Gastrocnemius medialis (tissue), 4 donors: Measurements from ENCODE around the gene ADCY2. TPM values are rescaled to one million over a fixed set of nuclear protein-coding genes. Genes with fewer than 3 reads are reported as not detected.

Experiments used
- ATAC-seq, 2 donors: fragments of 150-250 bp; one replicate each; pipeline ENCODE4 v1.9.1; 2016
- DNase-seq, 2 donors: peaks; one replicate each; pipeline ENCODE4 v3.0.0-alpha.2; 2019
- H3K27ac ChIP-seq, 4 donors: fragments of 200-600 bp; sonication (generic); 1 replicate in 1 of 4; 2 replicates in 3 of 4; pipeline ENCODE4 v1.5.1; 2016 to 2018; ENCODE audit warnings: mild to moderate bottlenecking in 2 of 4, moderate library complexity in 1 of 4
- H3K27me3 ChIP-seq, 3 donors: fragments of 200-600 bp; sonication (generic) in 2 of 3; 1 replicate in 1 of 3; 2 replicates in 2 of 3; pipeline versions ENCODE4 v1.5.1 to v1.6.0; 2016 to 2019; ENCODE audit warnings: mild to moderate bottlenecking in 1 of 3, moderate library complexity in 1 of 3
- H3K36me3 ChIP-seq, 2 donors: fragments of 200-600 bp; sonication (generic) in 1 of 2; one replicate each; pipeline ENCODE4 v1.5.1; 2017 to 2018
- H3K4me1 ChIP-seq, 2 donors: fragments of 200-600 bp; sonication (generic) in 1 of 2; one replicate each; pipeline ENCODE4 v1.5.1; 2016 to 2017; ENCODE audit warnings: mild to moderate bottlenecking in 2 of 2
- H3K4me3 ChIP-seq, 4 donors: fragments of 200-600 bp; sonication (generic) in 3 of 4; 1 replicate in 1 of 4; 2 replicates in 3 of 4; pipeline ENCODE4 v1.5.1; 2016 to 2019; ENCODE audit warnings: mild to moderate bottlenecking in 2 of 4
- H3K9me3 ChIP-seq, 3 donors: fragments of 200-600 bp; sonication (generic) in 2 of 3; 1 replicate in 1 of 3; 2 replicates in 2 of 3; pipeline ENCODE4 v1.5.1; 2016 to 2019
- CTCF ChIP-seq, 5 experiments: fragments of 450-650 bp in 3 of 5; fragments of 200-600 bp in 2 of 5; sonication (generic) in 2 of 5; IDR thresholded peaks in 4 of 5; conservative IDR thresholded peaks in 1 of 5; 1 replicate in 4 of 5; 2 replicates in 1 of 5; pipeline ENCODE4 v1.5.1; 2016 to 2019; ENCODE audit warnings: antibody characterized with exemption in 5 of 5, mild to moderate bottlenecking in 3 of 5, moderate library complexity in 3 of 5
- POLR2A ChIP-seq, 2 donors: fragments of 450-650 bp; IDR thresholded peaks; one replicate each; pipeline ENCODE4 v1.6.1; 2017; ENCODE audit warnings: antibody characterized with exemption in 2 of 2, mild to moderate bottlenecking in 2 of 2, moderate library complexity in 2 of 2
- in situ Hi-C, 4 donors: fragments of 200-750 bp; cut with MboI; loops; one replicate each; pipeline versions ENCODE4 v1.15.0 to v1.8.0; 2017; ENCODE audit warnings: low sequenced_read_pairs in 4 of 4
- intact Hi-C: fragments of 100-400 bp; cut with DNase I; formaldehyde crosslinking; loops from one replicate; pipeline ENCODE4 v1.15.1; 2023; ENCODE audit warnings: low total_unique reads
- total RNA-seq, 4 donors: library from RNA; depleted of rRNA; stranded (reverse); fragments of >200 nt; gene quantifications; one replicate each; pipeline versions ENCODE4 v1.1.0 to v1.2.3, GENCODE V29; 2016

Gene ADCY2
- total RNA-seq, 4 donors from 2014 or later = 24.3 to 50.1 (median 36.5) TPM

- H3K4me3 ChIP-seq = no peak overlapping the region
- H3K4me1 ChIP-seq = peaks cover 4 to 37% of the 10 kb centered on the region in 2 donors
- peaks cover 0 to 16% of the 10 kb centered on the region in 2 donors for H3K36me3 ChIP-seq
- DNase-seq (peak in 1 of 2 donors; percentile 45), ATAC-seq (peak; percentile 64 to 82)
- intact Hi-C loops (loop anchor here (1.0 to 10.0 kb wide), 4 partner anchors 55 to 695 kb away; no protein-coding TSS in a partner anchor), in situ Hi-C loops (loop anchor here in 2 of 4 donors (10.0 to 25.0 kb wide), 2 partner anchors 125 to 132 kb away; partner anchors contain the start of gene ADCY2 (in 2 of the 2))
- no peaks in the 10 kb centered on the region for H3K27me3 ChIP-seq
- TF ChIP-seq POLR2A (IDR thresholded peaks at IDR 0.05) (no peak), CTCF (IDR thresholded peaks at IDR 0.05 in 4 of 5, conservative IDR thresholded peaks at IDR 0.05 in 1 of 5) (no peak)
- H3K9me3 ChIP-seq = no peaks in the 10 kb centered on the region
- peak overlapping the region; percentile 27 to 59 (median 44) for H3K27ac ChIP-seq
Measured at GRCh38 chr5:7519564-7519963, 123.6 kb downstream of the ADCY2 start.

- Histone ChIP-seq H3K4me3 (no peak overlapping the region), H3K27me3 (no peaks in the 10 kb centered on the region), H3K36me3 (no peaks in the 10 kb centered on the region), H3K27ac (no peak overlapping the region), H3K9me3 (no peaks in the 10 kb centered on the region), H3K4me1 (peaks cover 0 to 11% of the 10 kb centered on the region in 2 donors)
- in situ Hi-C loops (no loop called here), intact Hi-C loops (no loop called here)
- ATAC-seq (no peak), DNase-seq (no peak)
- TF ChIP-seq CTCF (IDR thresholded peaks at IDR 0.05 in 4 of 5, conservative IDR thresholded peaks at IDR 0.05 in 1 of 5) (no peak), POLR2A (IDR thresholded peaks at IDR 0.05) (no peak)
Measured at GRCh38 chr5:7529880-7530279, 133.9 kb downstream of the ADCY2 start.

- ATAC-seq (no peak), DNase-seq (no peak)
- intact Hi-C loops = no loop called here
- TF ChIP-seq CTCF (IDR thresholded peaks at IDR 0.05 in 4 of 5, conservative IDR thresholded peaks at IDR 0.05 in 1 of 5) = no peak
- no peak for TF ChIP-seq POLR2A (IDR thresholded peaks at IDR 0.05)
- Histone ChIP-seq H3K27me3 (no peaks in the 10 kb centered on the region), H3K4me1 (no peaks in the 10 kb centered on the region), H3K36me3 (no peaks in the 10 kb centered on the region), H3K9me3 (no peaks in the 10 kb centered on the region), H3K27ac (no peak overlapping the region), H3K4me3 (no peak overlapping the region)
- in situ Hi-C loops = no loop called here
Measured at GRCh38 chr5:7533941-7534340, 138.0 kb downstream of the ADCY2 start.

GRCh38 chr5:7534505-7534904, 138.6 kb downstream of the ADCY2 start:
- H3K27ac ChIP-seq = no peak overlapping the region
- DNase-seq (no peak), ATAC-seq (no peak)
- intact Hi-C loops = no loop called here
- TF ChIP-seq POLR2A (IDR thresholded peaks at IDR 0.05) (no peak), CTCF (IDR thresholded peaks at IDR 0.05 in 4 of 5, conservative IDR thresholded peaks at IDR 0.05 in 1 of 5) (no peak)
- H3K9me3 ChIP-seq = no peaks in the 10 kb centered on the region
- in situ Hi-C loops = no loop called here
- no peaks in the 10 kb centered on the region for H3K27me3 ChIP-seq
- H3K36me3 ChIP-seq = no peaks in the 10 kb centered on the region
- H3K4me3 ChIP-seq = no peak overlapping the region
- H3K4me1 ChIP-seq = no peaks in the 10 kb centered on the region

GRCh38 chr5:7537573-7537972, 141.6 kb downstream of the ADCY2 start:
- Histone ChIP-seq H3K9me3 (no peaks in the 10 kb centered on the region), H3K4me3 (no peak overlapping the region), H3K27me3 (no peaks in the 10 kb centered on the region), H3K36me3 (no peaks in the 10 kb centered on the region), H3K4me1 (peaks cover 4 to 12% of the 10 kb centered on the region in 2 donors), H3K27ac (no peak overlapping the region)
- DNase-seq = no peak
- intact Hi-C loops = no loop called here
- TF ChIP-seq CTCF (IDR thresholded peaks at IDR 0.05 in 4 of 5, conservative IDR thresholded peaks at IDR 0.05 in 1 of 5) (no peak), POLR2A (IDR thresholded peaks at IDR 0.05) (no peak)
- in situ Hi-C loops = no loop called here
- ATAC-seq = no peak
